ENCODE data around the gene MAGI3.
"Not testable (repeated sequence)": the region's sequence is repeated elsewhere in the genome, so short reads cannot be mapped to it uniquely, and the experiment has no call there.

DNA sequence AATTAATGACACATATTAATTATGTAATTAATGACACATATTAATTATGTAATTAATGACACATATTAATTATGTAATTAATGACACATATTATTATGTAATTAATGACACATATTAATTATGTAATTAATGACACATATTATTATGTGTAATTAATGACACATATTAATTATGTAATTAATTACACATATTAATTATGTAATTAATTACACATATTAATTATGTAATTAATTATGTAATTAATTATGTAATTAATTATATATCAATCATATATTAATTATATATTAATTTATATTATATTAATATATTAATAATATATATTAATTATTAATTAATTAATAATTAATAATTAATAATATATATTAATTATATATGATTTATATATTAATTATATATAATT, 25.8 kb downstream of the MAGI3 start:
- TF ChIP-seq, protein P1, sequence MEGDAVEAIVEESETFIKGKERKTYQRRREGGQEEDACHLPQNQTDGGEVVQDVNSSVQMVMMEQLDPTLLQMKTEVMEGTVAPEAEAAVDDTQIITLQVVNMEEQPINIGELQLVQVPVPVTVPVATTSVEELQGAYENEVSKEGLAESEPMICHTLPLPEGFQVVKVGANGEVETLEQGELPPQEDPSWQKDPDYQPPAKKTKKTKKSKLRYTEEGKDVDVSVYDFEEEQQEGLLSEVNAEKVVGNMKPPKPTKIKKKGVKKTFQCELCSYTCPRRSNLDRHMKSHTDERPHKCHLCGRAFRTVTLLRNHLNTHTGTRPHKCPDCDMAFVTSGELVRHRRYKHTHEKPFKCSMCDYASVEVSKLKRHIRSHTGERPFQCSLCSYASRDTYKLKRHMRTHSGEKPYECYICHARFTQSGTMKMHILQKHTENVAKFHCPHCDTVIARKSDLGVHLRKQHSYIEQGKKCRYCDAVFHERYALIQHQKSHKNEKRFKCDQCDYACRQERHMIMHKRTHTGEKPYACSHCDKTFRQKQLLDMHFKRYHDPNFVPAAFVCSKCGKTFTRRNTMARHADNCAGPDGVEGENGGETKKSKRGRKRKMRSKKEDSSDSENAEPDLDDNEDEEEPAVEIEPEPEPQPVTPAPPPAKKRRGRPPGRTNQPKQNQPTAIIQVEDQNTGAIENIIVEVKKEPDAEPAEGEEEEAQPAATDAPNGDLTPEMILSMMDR (IDR thresholded peaks at IDR 0.05): not testable (repeated sequence)
- not testable (repeated sequence) for TF ChIP-seq POLR2A, POLR2AphosphoS5, EP300 (IDR thresholded peaks at IDR 0.05)
